ENCODE results near the gene CWC15.
"Not testable (repeated sequence)": the region's sequence is repeated elsewhere in the genome, so short reads cannot be mapped to it uniquely, and the experiment has no call there.

The CWC15 gene

DNA sequence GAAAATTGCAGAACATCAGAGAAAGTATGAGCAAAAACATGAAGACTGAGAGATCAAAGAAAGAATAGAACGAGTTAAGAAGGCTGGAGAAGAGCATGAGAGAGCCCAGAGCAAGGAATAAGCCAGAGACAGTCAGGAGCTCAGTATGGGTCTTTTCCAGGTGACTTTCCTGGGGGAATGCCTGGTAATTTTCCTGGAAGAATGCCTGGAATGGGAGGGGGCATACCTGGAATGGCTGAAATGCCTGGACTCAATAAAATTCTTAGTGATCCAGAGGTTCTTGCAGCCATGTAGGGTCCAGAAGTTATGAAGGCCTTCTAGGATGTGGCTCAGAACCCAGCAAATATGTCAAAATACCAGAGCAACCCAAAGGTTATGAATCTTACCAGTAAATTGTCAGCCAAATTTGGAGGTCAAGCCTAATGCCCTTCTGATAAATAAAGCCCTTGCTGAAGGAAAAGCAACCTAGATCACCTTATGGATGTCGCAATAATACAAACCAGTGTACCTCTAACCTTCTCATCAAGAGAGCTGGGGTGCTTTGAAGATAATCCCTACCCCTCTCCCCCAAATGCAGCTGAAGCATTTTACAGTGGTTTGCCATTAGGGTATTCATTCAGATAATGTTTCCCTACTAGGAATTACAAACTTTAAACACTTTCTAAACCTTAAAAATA, 59.5 kb downstream of the CWC15 start:
- DNase-seq (ENCODE audit: low read depth, low spot score), result not testable (repeated sequence)

DNA sequence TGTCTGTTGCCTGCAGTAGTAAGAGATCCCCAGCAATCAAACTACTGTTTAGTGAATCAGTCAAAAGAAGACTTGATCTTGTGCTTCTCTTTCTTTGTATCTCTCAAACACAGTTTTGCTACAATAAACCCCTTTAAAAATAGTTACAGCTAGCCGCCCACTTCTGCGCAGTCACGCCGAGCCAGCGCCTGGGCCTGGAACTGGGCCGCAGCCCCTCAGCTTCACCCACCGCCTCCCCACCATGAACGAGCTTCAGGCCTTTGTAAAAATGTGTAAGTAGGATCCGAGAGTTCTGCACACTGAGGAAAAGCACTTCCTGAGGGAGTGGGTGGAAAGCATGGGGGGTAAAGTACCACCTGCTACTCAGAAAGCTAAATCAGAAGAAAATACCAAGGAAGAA, 60.5 kb downstream of the CWC15 start:
- no peak for DNase-seq (ENCODE audit: low read depth, low spot score)
